Hematopoietic multipotent progenitor cell treated with erythropoietin and hydrocortisone succinate and interleukin-3 and kit ligand, for 15 days (in vitro differentiated cells): ENCODE results near the gene OPRM1.

Experiments
- DNase-seq: peaks from one replicate; pipeline ENCODE4 v3.0.0-alpha.2; 2015; ENCODE audit warnings: low spot score

The OPRM1 gene

DNA sequence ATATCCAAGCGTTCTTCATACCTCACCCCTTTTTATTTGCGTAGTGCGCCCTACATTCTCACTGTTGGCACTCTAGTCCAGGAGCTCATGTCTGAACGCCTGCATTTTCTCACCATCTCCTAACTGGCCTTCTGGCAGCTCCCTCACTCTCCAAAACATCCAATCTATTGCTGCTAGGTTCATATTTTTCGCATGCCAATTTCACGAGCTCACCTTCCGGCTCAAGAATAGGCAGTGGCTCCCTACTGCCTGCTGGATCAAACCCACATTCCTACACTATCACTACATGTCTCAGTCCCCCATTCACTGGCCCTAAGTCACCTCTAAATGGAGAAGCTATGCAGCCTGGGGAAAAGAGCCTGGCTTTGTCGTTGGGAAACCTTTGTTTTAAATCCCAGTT is 202.5 kb downstream of the OPRM1 start:
- no peak for DNase-seq

- DNase-seq: no peak
These were observed 203.7 kb downstream of the OPRM1 start for GRCh38 chr6:154242617-154243357.

DNA sequence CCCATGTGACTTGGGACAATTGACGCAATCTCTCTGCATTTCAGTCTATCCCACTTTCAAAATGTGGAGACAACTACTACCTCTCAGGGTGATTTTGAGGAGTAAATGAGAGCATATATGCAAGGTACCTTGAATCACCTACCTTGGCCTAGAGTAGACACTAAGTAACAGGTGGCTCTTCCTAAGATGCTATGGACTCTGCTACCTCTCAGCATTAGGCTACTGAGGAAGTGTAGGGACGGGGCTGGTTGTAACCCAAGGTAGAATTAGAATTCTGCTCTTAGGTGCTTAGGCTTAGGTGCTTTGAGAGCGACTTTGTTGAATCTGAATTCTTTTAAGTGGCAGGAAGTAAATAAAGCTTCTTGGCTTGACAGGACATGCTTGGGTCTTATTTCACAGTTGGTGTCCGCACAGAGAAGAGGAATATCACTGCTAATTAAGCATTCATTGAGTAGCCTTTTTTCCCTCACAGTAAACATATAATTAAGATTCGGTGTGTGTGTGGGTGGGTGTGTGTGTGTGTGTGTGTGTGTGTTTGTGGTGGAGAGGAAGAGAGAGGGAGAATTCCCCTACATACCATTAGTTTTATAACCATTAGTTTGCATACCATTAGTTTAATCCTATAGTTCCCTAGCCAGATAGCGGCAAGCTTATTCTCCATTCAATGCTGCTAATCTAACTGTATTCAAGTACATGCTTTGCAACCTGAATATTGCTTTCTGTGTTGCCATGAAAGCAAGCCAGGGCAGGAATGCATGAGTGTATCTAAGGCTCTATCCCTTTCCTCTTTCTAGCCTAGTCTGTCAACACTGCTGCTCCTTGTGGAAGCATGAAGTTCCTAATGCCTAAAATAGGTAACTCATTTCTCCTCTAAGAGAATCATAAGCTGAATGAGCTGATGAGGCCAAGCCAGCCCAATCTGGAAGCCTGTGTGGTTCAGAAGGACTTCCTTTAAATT is 205.0 kb downstream of the OPRM1 start:
- no peak for DNase-seq

- DNase-seq: no peak
These were observed 206.5 kb downstream of the OPRM1 start for GRCh38 chr6:154245506-154245905.

DNA sequence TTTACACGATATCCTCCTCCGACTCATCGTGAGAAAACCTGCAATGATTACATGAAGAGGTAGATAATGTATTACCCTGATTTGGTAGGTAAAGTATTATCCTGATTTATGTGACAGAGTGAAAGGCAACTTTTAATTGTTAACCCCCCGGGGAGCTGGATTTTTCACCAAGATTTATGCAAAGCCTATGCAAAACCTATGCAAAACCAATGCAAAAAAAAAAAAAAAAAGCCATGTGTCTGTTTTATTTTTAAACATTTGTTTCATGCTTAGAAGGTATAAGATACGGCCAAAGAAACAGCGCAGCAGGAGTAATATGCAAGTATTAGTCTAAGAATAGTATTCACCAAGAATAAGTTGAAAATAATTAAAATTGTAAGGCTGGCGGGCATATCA is 207.7 kb downstream of the OPRM1 start:
- no peak for DNase-seq

DNA sequence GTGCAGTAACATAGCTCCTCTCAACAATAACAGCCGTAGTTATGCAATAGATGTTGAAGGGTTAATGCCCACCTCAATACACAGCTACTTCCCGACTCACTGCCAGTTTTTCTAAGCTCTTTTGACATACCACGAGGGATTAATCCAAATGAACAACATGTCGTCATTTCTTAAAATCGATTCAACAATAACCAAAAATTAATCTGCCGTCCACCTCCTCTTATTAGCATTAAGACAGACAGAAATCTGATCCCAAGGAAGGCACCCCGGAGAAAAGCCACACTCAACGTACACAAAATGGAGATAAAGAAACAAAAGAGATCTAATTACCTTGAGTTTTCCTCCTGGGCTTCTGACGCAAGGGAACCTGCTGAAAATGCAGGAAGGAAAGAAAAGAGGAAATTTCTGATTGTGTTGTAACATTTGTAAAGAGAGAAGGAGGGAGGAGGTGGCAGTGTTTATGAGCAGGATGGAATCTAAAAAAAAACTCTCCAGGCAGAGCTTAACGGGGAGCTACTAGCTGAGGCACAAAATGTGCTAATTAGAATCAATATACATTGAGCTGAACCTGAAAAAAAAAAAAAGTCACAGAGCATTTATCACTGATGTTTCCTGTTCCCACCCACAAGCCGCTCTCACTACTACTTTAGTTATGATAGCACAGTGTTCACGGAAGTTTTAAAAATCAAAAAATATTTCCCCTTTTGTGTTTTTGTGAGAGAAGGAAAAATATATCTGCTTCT is 208.2 kb downstream of the OPRM1 start:
- DNase-seq: no peak

DNA sequence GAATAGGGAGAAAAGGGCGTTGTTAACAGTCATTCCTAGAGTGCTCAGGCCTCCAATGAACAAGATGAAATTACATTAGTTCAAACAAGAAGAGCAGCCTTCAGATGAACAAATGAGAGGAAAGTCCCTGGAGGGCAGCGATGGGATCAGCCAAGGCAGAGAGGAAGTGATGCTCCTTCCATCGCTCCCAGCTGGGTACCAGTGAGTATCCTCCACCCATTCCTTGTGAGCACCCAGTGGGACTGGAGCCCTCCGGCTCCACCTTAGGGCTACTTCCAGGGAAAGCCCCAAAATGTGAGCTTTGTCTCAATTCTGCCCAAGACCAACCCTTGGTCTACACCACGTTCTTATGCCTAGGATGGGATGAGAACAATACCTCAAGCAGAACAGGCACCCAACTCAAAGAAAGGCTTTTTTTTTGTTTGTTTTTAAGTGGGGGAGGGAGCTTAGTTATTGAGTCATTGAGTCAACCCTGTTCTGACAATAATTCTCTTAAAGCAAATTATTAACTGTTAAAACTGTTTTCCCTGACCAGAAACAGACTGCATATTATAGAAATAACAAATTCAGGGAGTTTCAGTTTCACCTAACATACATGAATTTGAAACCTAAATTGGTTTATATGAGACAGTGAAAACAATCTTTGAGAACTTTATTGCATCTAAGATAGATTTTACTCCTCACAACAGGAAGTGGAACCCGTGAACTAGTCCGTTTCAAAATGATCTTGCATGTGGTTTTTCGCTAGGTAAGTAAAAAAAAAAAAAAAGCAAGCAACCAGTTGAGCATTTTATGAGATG is 210.7 kb downstream of the OPRM1 start:
- DNase-seq: no peak

- DNase-seq: no peak
These were observed 212.1 kb downstream of the OPRM1 start for GRCh38 chr6:154251116-154251515.

DNA sequence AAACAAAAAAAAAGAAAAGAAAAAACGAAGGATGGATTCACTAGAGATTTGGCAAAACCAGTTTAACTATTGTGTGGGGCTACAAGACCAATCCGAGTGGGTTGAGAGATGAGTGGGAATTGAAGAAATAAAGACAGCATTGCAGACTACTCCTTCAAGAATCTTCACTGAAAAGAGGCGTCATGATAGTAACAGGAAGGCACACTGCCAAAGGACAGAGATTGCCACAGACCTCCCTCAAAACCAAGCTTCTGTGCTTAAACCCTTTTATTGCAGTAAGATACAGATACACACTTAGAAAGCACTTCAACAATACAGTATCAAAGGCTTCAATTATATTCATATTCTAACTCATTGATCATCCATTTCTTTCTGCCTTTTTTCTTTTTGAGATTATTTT is 213.6 kb downstream of the OPRM1 start:
- DNase-seq: no peak

DNA sequence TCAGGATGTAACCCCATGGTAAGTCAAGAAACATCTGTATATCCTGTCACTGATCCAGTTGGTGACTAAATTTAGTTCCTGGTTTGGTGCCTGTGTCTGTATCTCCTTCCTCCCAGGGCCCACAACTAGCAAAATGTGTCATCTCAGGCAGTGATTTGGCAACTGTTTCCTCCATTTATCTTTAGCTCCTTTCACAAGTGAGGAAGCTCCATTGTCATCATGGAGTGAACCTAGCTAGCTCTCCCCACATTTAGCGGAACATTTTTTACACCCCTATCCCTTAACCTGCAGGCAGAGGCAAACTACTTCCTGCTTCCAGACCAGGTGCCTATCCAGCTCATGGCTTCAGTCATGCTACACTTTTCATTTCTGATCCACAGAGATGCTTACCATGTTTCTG is 218.0 kb downstream of the OPRM1 start:
- DNase-seq: no peak

DNA sequence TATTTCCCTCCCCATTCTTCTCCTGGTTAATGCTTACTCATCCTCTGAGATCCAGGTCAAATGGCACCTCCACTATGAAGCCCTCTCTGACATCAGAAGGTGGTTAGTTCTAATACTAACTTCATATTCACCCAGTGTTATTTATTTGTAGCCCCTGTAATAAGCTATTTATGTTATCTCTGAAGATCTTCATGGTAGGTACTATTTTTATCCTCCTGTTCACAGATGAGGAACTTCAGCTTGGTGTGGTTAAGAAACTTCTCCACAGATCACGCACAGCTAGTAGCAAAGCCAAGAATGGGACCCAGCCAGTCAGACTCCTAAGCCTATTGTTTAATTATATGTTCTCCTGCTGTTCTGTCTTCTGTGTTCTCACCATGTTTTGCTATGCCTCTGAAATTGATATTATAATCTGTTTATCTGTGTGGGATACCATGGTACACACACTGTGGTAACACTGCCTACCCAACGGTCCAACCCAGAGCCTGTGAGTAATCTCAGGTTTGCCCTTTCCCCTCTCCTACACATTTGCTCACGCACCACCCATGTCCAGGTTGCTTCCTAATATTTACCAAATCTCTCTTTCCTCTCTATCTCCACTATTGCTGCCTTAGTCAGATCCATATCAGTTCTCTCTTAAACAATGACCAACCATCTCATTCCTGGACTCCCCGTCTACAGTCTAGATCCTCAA is 219.2 kb downstream of the OPRM1 start:
- no peak for DNase-seq

DNA sequence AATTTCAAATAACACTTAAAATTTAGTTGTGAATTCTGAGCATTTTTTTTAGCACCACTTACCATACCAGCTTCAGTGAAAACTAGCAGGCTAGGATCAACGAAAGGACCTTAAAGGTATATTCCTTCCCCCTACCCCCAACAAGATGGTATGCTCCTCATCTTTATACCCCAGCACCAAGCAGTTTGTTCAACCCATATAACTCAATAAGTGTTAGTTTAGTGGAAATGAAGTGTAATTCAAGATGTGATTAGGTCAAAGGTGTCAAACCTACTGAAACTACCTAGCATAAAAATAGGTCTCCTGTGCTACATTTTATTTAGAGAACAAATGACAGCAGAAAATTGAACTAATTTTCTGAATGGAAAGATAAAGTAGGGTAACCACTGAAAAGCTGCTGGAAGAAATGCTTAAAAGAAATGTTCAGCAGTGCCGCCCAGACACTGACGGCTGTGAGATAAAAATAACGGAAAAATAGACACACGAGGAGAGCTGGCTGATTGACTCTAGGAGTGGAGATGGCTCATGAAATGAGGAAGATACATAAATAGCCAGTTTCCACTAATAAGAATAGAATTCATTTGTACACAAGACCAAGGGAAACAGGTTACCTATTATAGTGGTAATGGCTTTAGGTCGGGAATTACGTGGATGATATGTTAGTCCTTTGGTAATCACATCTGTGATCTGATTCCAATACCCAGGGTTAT is 222.8 kb downstream of the OPRM1 start:
- no peak for DNase-seq

DNA sequence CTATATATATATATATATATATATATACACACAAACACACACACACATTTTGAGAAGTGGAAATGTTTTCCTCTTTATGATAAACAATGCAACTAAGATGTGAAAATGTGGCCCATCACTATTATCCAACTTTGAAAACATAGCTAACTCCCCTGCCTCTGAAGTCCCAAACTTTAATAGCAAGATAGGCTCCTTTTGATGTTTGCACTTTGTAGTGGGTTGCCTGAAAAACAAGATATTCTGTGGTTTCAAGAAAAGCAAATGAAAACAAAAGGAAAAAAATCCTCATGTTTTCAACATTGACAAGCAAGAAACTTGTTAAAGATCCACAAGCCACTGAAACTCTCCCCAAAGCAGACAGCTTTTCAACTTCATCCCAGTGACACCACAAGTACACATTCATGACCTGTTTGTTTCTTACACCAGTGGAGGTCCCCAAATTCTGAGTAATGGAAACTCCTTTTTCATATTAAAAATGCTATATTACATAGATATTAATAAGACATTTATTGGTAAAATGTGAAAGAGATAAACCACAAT is 227.6 kb downstream of the OPRM1 start:
- no peak for DNase-seq

GRCh38 chr6:154267508-154268106 is 228.6 kb downstream of the OPRM1 start:
- DNase-seq: no peak

DNA sequence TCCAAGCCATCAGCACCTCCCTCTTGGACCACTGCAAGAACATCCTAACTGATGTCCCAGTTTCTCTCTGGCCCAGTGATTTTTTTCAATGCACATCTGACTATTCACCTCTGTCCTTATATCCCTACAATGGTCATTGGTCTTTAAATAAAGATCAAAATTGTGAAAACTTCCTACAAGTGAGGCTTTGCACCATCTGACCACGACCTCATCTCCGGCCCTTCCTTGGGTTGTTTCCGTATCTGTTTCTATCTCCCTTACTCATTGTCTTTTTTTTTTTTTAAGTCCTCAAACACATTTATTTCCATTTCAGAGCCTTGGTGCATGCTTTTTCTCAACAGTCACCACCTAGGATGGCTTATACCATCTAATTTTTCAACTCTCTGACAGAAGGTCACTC is 229.4 kb downstream of the OPRM1 start:
- no peak for DNase-seq

DNA sequence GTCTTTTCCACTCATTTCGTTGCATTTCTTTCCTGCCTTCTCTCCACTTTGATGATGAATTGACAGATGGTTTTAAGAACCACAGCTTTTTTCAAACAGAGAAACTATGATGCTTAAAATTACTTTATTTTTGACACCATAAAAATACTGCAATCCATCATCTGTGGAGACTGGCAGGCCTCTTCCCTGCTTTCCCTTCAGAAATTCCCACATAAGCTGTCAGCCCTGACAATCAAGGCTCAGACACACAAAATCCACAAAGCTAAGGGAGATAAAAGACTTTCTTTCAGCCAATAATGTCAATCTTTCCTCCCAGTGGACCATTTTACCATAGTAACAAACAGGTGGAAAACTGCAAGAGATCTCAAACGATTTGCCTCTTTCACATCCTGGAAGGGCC is 235.1 kb downstream of the OPRM1 start:
- DNase-seq: no peak

GRCh38 chr6:154276810-154277628 is 238.0 kb downstream of the OPRM1 start:
- DNase-seq: peak; percentile 4

GRCh38 chr6:154277629-154278017 is 238.6 kb downstream of the OPRM1 start:
- DNase-seq: no peak

- no peak for DNase-seq
These were observed 241.5 kb downstream of the OPRM1 start for GRCh38 chr6:154280521-154280920.
